ENCODE results near the gene MFF. TPM values are rescaled to one million over a fixed set of nuclear protein-coding genes. Genes with fewer than 3 reads are reported as not detected.
A peak's percentile ranks its signal among the peaks of the same experiment; 100 is the strongest.

Gene MFF
- polyA plus RNA-seq = 10 to 100 TPM; 57.1 to 61.8 TPM

DNA sequence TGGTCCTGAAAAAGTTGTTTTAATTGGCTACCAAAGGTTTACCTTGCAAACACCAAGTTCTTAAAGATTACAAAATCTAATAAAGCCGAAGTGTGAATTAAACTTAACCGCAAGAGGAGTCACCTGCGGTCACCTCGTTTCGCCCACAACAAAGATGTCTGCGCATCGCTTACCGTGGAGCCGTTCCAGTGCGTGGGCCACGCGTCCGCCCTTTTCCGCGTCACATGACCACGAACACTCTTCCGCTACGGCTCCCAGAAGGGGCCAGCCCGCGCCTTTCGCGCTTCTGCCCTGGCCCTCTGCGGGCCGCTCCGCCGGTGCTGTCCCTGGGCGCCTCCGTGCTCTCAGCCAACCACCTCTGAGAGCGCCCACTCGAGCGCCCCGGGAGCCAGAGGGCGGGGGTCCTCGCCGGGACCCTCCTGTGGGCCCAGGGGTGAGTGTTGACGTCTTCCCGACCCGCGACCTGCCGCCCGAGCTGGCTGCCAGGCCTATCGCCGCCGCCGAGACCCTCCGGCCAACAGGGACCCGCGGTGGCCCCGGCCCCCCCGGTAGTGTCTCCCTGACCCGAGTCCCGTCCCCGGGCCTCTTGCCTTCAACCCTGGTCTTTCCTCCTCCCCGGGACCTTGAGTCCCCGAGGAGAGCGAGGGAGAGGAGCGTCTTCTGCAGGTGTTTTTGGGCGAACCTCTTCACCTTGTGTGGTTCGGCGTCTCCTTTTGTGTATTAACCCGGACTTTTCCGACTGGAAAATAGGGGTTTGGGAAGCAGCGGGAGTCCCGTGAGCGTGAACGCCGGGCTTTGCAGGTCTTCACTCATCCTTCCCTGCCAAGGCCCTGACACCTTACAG, at the start of gene MFF:
MFF (plus strand) TSS at position 257 of the 844 bp plus-strand sequence. CDS start 5,415 bp downstream, outside the sequence.
- 0 to 9% methylated on average over 67 of the region's 67 CpGs for whole genome bisulfite sequencing, 2 donors
- H3K4me1 ChIP-seq (ENCODE audit: control insufficient read depth in 2 of 2, insufficient read depth in 2 of 2, low read length in 1 of 2) = no peaks in the 10 kb centered on the region
- no peaks in the 10 kb centered on the region for H3K27me3 ChIP-seq (ENCODE audit: control insufficient read depth in 1 of 2, insufficient read depth in 2 of 2, low read length in 2 of 2)
- peak within 1 kb of the TSS; percentile 90 to 100 for H3K4me3 ChIP-seq (ENCODE audit: low read depth in 1 of 2, low read length in 2 of 2)
- peak within 1 kb of the TSS; percentile 87 to 88 for H3K27ac ChIP-seq (ENCODE audit: low read depth in 2 of 2, low read length in 1 of 2)
- H3K9me3 ChIP-seq (ENCODE audit: control insufficient read depth in 2 of 2, insufficient read depth in 1 of 2, low read depth in 1 of 2, low read length in 1 of 2) = peaks cover 0 to 2% of the 10 kb centered on the region in 2 donors
- H3K36me3 ChIP-seq (ENCODE audit: control insufficient read depth in 2 of 2, insufficient read depth in 2 of 2, low read length in 1 of 2) = no peaks in the 10 kb centered on the region

DNA sequence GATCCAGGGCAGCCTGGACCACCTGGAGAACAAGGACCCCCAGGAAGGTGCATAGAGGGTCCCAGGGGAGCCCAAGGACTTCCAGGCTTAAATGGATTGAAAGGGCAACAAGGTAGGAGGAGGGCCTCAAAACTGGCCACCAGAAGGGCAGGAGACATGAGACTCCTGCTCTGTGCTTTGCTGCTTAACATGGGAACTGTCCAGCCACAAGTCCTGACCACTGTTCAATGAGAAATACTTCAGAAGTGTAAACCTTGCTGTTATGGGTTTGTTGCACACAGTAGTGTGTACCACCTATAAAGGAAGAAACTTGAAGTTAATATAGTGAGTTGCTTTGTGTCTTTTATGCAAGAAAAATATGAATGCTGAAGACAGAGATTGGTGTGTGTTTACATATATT, 44.2 kb upstream of the MFF start:
- Histone ChIP-seq H3K4me1 (ENCODE audit: control insufficient read depth in 2 of 2, insufficient read depth in 2 of 2, low read length in 1 of 2) (no peaks in the 10 kb centered on the region), H3K36me3 (ENCODE audit: control insufficient read depth in 2 of 2, insufficient read depth in 2 of 2, low read length in 1 of 2) (no peaks in the 10 kb centered on the region), H3K27ac (ENCODE audit: low read depth in 2 of 2, low read length in 1 of 2) (no peak overlapping the region), H3K4me3 (ENCODE audit: low read depth in 1 of 2, low read length in 2 of 2) (no peak overlapping the region), H3K9me3 (ENCODE audit: control insufficient read depth in 2 of 2, insufficient read depth in 1 of 2, low read depth in 1 of 2, low read length in 1 of 2) (no peaks in the 10 kb centered on the region), H3K27me3 (ENCODE audit: control insufficient read depth in 1 of 2, insufficient read depth in 2 of 2, low read length in 2 of 2) (no peaks in the 10 kb centered on the region)

DNA sequence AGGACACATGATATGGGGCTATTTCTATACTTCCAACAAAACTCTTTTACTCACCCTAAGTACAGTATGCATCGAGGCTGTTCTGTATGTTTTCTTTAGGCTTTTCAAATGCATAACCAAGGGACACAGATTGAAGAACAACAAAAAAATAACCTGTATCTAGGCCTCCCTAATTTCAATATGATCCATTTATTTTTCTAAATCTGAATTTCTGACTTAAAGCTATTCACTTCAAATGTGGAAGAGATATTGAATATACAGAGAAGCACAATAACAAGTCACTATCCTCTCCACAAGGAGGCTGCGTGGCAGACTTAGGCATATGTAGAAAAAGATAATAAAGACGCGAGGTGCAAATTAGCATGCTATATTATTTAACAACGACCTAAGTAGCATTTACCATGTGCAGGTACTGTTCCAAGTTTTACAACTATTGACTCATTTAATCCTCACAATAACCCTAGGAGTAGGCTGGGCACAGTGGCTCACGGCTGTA, 39.3 kb upstream of the MFF start:
- no peak overlapping the region for H3K27ac ChIP-seq (ENCODE audit: low read depth in 2 of 2, low read length in 1 of 2)
- 81 to 84% methylated on average over 6 of the region's 6 CpGs for WGBS, 2 donors
- H3K36me3 ChIP-seq (ENCODE audit: control insufficient read depth in 2 of 2, insufficient read depth in 2 of 2, low read length in 1 of 2) = no peaks in the 10 kb centered on the region

GRCh38 chr2:227287771-227288170, 37.3 kb upstream of the MFF start:
- H3K36me3 ChIP-seq (ENCODE audit: control insufficient read depth in 2 of 2, insufficient read depth in 2 of 2, low read length in 1 of 2) = no peaks in the 10 kb centered on the region
- no peak overlapping the region for H3K27ac ChIP-seq (ENCODE audit: low read depth in 2 of 2, low read length in 1 of 2)
- H3K4me1 ChIP-seq (ENCODE audit: control insufficient read depth in 2 of 2, insufficient read depth in 2 of 2, low read length in 1 of 2) = no peaks in the 10 kb centered on the region
- WGBS, 2 donors = 87 to 88% methylated on average over 5 of the region's 5 CpGs
- H3K4me3 ChIP-seq (ENCODE audit: low read depth in 1 of 2, low read length in 2 of 2) = no peak overlapping the region
- no peaks in the 10 kb centered on the region for H3K27me3 ChIP-seq (ENCODE audit: control insufficient read depth in 1 of 2, insufficient read depth in 2 of 2, low read length in 2 of 2)
- H3K9me3 ChIP-seq (ENCODE audit: control insufficient read depth in 2 of 2, insufficient read depth in 1 of 2, low read depth in 1 of 2, low read length in 1 of 2) = no peaks in the 10 kb centered on the region

More for the DNA sequence above, 39.3 kb upstream of the MFF start:
- H3K4me1 ChIP-seq (ENCODE audit: control insufficient read depth in 2 of 2, insufficient read depth in 2 of 2, low read length in 1 of 2) = no peaks in the 10 kb centered on the region
- no peaks in the 10 kb centered on the region for H3K9me3 ChIP-seq (ENCODE audit: control insufficient read depth in 2 of 2, insufficient read depth in 1 of 2, low read depth in 1 of 2, low read length in 1 of 2)
- no peaks in the 10 kb centered on the region for H3K27me3 ChIP-seq (ENCODE audit: control insufficient read depth in 1 of 2, insufficient read depth in 2 of 2, low read length in 2 of 2)
- no peak overlapping the region for H3K4me3 ChIP-seq (ENCODE audit: low read depth in 1 of 2, low read length in 2 of 2)

DNA sequence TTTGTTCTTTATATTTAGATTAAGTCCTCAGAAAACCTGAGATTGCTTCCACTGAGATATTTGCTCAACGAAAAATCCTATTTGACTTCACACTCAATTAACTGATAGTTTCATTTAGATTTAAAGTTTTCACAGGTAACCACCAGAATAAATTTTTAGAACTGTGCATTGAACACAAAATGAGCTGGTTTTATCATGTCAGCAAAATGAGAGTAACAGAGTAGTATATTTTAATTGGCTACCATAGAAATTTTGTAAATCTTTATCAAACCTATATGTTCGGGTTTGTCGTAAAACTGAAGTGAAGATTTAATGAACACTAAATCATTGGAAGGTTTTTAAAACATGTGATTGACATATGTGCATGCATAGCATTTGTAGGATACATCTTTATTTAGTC, 32.7 kb upstream of the MFF start:
- no peaks in the 10 kb centered on the region for H3K4me1 ChIP-seq (ENCODE audit: control insufficient read depth in 2 of 2, insufficient read depth in 2 of 2, low read length in 1 of 2)
- H3K9me3 ChIP-seq (ENCODE audit: control insufficient read depth in 2 of 2, insufficient read depth in 1 of 2, low read depth in 1 of 2, low read length in 1 of 2) = no peaks in the 10 kb centered on the region
- 81 to 82% methylated on average over 3 of the region's 3 CpGs for WGBS, 2 donors
- H3K36me3 ChIP-seq (ENCODE audit: control insufficient read depth in 2 of 2, insufficient read depth in 2 of 2, low read length in 1 of 2) = no peaks in the 10 kb centered on the region
- no peaks in the 10 kb centered on the region for H3K27me3 ChIP-seq (ENCODE audit: control insufficient read depth in 1 of 2, insufficient read depth in 2 of 2, low read length in 2 of 2)
- H3K27ac ChIP-seq (ENCODE audit: low read depth in 2 of 2, low read length in 1 of 2) = no peak overlapping the region
- no peak overlapping the region for H3K4me3 ChIP-seq (ENCODE audit: low read depth in 1 of 2, low read length in 2 of 2)

DNA sequence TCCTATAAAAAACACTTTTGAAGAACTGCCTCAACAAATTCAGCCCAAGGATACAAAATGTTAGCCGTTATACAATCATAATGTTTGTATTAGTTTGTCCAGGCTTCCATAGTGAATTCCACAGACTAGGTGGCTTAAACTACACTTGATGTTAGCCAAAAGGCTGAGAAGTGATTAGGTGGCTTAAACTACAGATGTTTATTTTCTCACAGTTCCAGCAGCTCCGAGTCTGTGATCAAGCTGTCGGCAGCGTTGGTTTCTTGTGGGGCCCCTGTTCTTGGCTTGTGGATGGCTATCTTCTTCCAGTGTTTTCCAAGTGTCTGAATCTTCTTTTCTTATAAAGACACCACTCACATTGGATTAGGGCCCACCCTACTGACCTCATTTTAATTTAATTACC, 31.5 kb upstream of the MFF start:
- H3K36me3 ChIP-seq (ENCODE audit: control insufficient read depth in 2 of 2, insufficient read depth in 2 of 2, low read length in 1 of 2) = no peaks in the 10 kb centered on the region
- H3K4me3 ChIP-seq (ENCODE audit: low read depth in 1 of 2, low read length in 2 of 2) = no peak overlapping the region
- 60 to 74% methylated on average over 4 of the region's 4 CpGs for WGBS, 2 donors
- H3K27ac ChIP-seq (ENCODE audit: low read depth in 2 of 2, low read length in 1 of 2) = no peak overlapping the region
- no peaks in the 10 kb centered on the region for H3K9me3 ChIP-seq (ENCODE audit: control insufficient read depth in 2 of 2, insufficient read depth in 1 of 2, low read depth in 1 of 2, low read length in 1 of 2)
- no peaks in the 10 kb centered on the region for H3K27me3 ChIP-seq (ENCODE audit: control insufficient read depth in 1 of 2, insufficient read depth in 2 of 2, low read length in 2 of 2)
- no peaks in the 10 kb centered on the region for H3K4me1 ChIP-seq (ENCODE audit: control insufficient read depth in 2 of 2, insufficient read depth in 2 of 2, low read length in 1 of 2)

GRCh38 chr2:227295806-227296205, 29.2 kb upstream of the MFF start:
- Histone ChIP-seq H3K27me3 (ENCODE audit: control insufficient read depth in 1 of 2, insufficient read depth in 2 of 2, low read length in 2 of 2) (no peaks in the 10 kb centered on the region), H3K9me3 (ENCODE audit: control insufficient read depth in 2 of 2, insufficient read depth in 1 of 2, low read depth in 1 of 2, low read length in 1 of 2) (no peaks in the 10 kb centered on the region), H3K4me1 (ENCODE audit: control insufficient read depth in 2 of 2, insufficient read depth in 2 of 2, low read length in 1 of 2) (no peaks in the 10 kb centered on the region), H3K27ac (ENCODE audit: low read depth in 2 of 2, low read length in 1 of 2) (no peak overlapping the region), H3K36me3 (ENCODE audit: control insufficient read depth in 2 of 2, insufficient read depth in 2 of 2, low read length in 1 of 2) (no peaks in the 10 kb centered on the region), H3K4me3 (ENCODE audit: low read depth in 1 of 2, low read length in 2 of 2) (no peak overlapping the region)
- 86 to 88% methylated on average over 4 of the region's 4 CpGs for WGBS, 2 donors

GRCh38 chr2:227296671-227297405, 28.2 kb upstream of the MFF start:
- WGBS, 2 donors = 71 to 73% methylated on average over 3 of the region's 3 CpGs
- no peaks in the 10 kb centered on the region for H3K27me3 ChIP-seq (ENCODE audit: control insufficient read depth in 1 of 2, insufficient read depth in 2 of 2, low read length in 2 of 2)
- H3K4me3 ChIP-seq (ENCODE audit: low read depth in 1 of 2, low read length in 2 of 2) = no peak overlapping the region
- H3K9me3 ChIP-seq (ENCODE audit: control insufficient read depth in 2 of 2, insufficient read depth in 1 of 2, low read depth in 1 of 2, low read length in 1 of 2) = no peaks in the 10 kb centered on the region
- no peaks in the 10 kb centered on the region for H3K4me1 ChIP-seq (ENCODE audit: control insufficient read depth in 2 of 2, insufficient read depth in 2 of 2, low read length in 1 of 2)
- no peaks in the 10 kb centered on the region for H3K36me3 ChIP-seq (ENCODE audit: control insufficient read depth in 2 of 2, insufficient read depth in 2 of 2, low read length in 1 of 2)
- no peak overlapping the region for H3K27ac ChIP-seq (ENCODE audit: low read depth in 2 of 2, low read length in 1 of 2)

GRCh38 chr2:227301523-227301922, 23.5 kb upstream of the MFF start:
- H3K9me3 ChIP-seq (ENCODE audit: control insufficient read depth in 2 of 2, insufficient read depth in 1 of 2, low read depth in 1 of 2, low read length in 1 of 2) = no peaks in the 10 kb centered on the region
- 74 to 85% methylated on average over 1 of the region's 1 CpG for WGBS, 2 donors

More at GRCh38 chr2:227301523-227301922, 23.5 kb upstream of the MFF start:
- H3K4me1 ChIP-seq (ENCODE audit: control insufficient read depth in 2 of 2, insufficient read depth in 2 of 2, low read length in 1 of 2) = no peaks in the 10 kb centered on the region
- H3K27ac ChIP-seq (ENCODE audit: low read depth in 2 of 2, low read length in 1 of 2) = no peak overlapping the region
- H3K36me3 ChIP-seq (ENCODE audit: control insufficient read depth in 2 of 2, insufficient read depth in 2 of 2, low read length in 1 of 2) = no peaks in the 10 kb centered on the region
- no peaks in the 10 kb centered on the region for H3K27me3 ChIP-seq (ENCODE audit: control insufficient read depth in 1 of 2, insufficient read depth in 2 of 2, low read length in 2 of 2)
- no peak overlapping the region for H3K4me3 ChIP-seq (ENCODE audit: low read depth in 1 of 2, low read length in 2 of 2)

All from esophagus (tissue), 2 donors.